ENCODE results near the gene PLEKHH1. TPM values are rescaled to one million over a fixed set of nuclear protein-coding genes. Genes with fewer than 3 reads are reported as not detected.

PLEKHH1 gene
- total and polyA plus RNA-seq, 2 of the 8 experiments (the other 6 are each of a cell fraction or from before 2014, with no cell fraction given) = 28.3 to 33.3 TPM

DNA sequence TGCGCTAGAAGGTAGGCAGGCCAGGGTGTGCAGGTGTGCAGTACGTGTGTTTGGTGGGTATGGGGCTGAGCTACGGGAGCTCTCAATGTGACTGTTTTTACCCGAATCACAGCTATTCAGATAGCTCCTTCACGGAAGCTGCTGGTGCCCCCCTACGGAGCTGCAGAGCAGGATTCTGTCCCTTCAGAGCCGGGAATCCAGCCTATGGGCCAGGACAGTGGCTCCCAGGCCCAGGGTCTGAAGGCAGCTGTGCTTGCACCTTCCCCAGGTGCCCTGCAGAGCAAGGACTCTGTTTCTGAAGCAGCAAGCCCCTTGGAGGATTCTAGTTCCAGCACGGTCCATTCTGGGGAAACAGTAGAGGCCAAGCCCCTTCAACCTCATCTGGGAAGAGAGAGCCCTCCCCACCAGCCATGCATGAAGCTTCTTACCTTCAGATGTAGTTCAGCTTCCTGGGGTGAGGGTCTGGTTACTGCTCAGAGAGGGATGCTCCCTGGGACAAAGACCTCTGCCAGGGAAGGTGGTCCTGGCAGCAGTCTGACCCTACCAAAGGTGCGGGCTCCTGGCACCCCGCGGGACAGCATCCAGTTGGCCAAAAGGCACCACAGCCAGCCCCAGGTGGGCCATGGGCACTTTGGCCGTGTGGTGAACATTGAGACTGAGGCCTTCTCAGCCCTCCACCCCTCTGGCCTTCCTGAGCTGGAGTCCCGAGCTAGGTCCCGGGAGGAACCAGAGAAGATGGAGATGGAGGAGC lies 29.1 kb downstream of the PLEKHH1 start (continued):
- TF ChIP-seq CHD7 (IDR thresholded peaks at IDR 0.05; ENCODE audit: insufficient replicate concordance, low read length) = no peak
- TF ChIP-seq CBX8 (IDR thresholded peaks at IDR 0.05; ENCODE audit: borderline replicate concordance, low read depth, low read length) = no peak
- TF ChIP-seq SP1 (IDR thresholded peaks at IDR 0.05; ENCODE audit: low read depth, low read length) = no peak
- TF ChIP-seq EP300 (IDR thresholded peaks at IDR 0.05; ENCODE audit: borderline replicate concordance in 1 of 2, low read depth in 2 of 2, low read length in 2 of 2) = no peak
- TF ChIP-seq, protein P1, sequence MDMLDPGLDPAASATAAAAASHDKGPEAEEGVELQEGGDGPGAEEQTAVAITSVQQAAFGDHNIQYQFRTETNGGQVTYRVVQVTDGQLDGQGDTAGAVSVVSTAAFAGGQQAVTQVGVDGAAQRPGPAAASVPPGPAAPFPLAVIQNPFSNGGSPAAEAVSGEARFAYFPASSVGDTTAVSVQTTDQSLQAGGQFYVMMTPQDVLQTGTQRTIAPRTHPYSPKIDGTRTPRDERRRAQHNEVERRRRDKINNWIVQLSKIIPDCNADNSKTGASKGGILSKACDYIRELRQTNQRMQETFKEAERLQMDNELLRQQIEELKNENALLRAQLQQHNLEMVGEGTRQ (IDR thresholded peaks at IDR 0.05; ENCODE audit: low read length) = no peak
- no peak for TF ChIP-seq CHD2 (IDR thresholded peaks at IDR 0.05; ENCODE audit: low read length)
- no peak for TF ChIP-seq SUZ12 (IDR thresholded peaks at IDR 0.05; ENCODE audit: low read length)
- no peak for TF ChIP-seq RAD21 (IDR thresholded peaks at IDR 0.05 in 1 of 2, conservative IDR thresholded peaks at IDR 0.05 in 1 of 2; ENCODE audit: low read depth in 2 of 2, low read length in 2 of 2)
